Neural cell (in vitro differentiated cells): Measurements from ENCODE around the gene CHST11. TPM values are rescaled to one million over a fixed set of nuclear protein-coding genes. Genes with fewer than 3 reads are reported as not detected.

Experiments used
- H2AFZ ChIP-seq: fragments of 200-600, 300-800 bp; sonication (generic), shearing (Covaris generic); 2 replicates; pipeline ENCODE4 v1.6.0; 2014; ENCODE audit warnings: low read depth, mild to moderate bottlenecking, antibody characterized with exemption, low read length, moderate library complexity
- H3F3A ChIP-seq: fragments of 200-600 bp; shearing (Covaris generic); 2 replicates; pipeline ENCODE4 v1.6.1; 2016; ENCODE audit warnings: mild to moderate bottlenecking, moderate library complexity, mixed read lengths, antibody characterized with exemption, low read length; ENCODE audit not compliant: insufficient read depth, poor library complexity, severe bottlenecking
- H3K27ac ChIP-seq: fragments of 200-600, 300-800 bp; sonication (generic), shearing (Covaris generic); 2 replicates; pipeline ENCODE4 v1.5.1; 2014; ENCODE audit warnings: mild to moderate bottlenecking, low read length, moderate library complexity
- H3K27me3 ChIP-seq: fragments of 300-800, 200-600 bp; sonication (generic), shearing (Covaris generic); 2 replicates; pipeline ENCODE4 v1.6.0; 2014; ENCODE audit warnings: mild to moderate bottlenecking, low read depth, low read length, moderate library complexity; ENCODE audit not compliant: insufficient read depth
- H3K36me3 ChIP-seq: fragments of 300-800, 200-600 bp; sonication (generic), shearing (Covaris generic); 2 replicates; pipeline ENCODE4 v1.5.1; 2014; ENCODE audit warnings: mild to moderate bottlenecking, antibody characterized with exemption, low read length, moderate library complexity; ENCODE audit not compliant: insufficient read depth
- H3K4me2 ChIP-seq: fragments of 300-800, 200-600 bp; sonication (generic), shearing (Covaris generic); 2 replicates; pipeline ENCODE4 v1.6.0; 2014; ENCODE audit warnings: mild to moderate bottlenecking, low read length
- H3K4me3 ChIP-seq: fragments of 300-800, 200-600 bp; sonication (generic), shearing (Covaris generic); 2 replicates; pipeline ENCODE4 v1.5.1; 2014; ENCODE audit warnings: mild to moderate bottlenecking, low read length, moderate library complexity
- H3K79me2 ChIP-seq: fragments of 200-600 bp; shearing (Covaris generic); replicated peaks from 2 replicates; pipeline ENCODE4 v1.6.0; 2014; ENCODE audit warnings: mild to moderate bottlenecking, low read length, moderate library complexity; ENCODE audit not compliant: insufficient read depth
- H3K9ac ChIP-seq: fragments of 300-800, 200-600 bp; sonication (generic), shearing (Covaris generic); 2 replicates; pipeline ENCODE4 v1.6.1; 2016; ENCODE audit warnings: mild to moderate bottlenecking, low read length, mixed read lengths
- H3K9me2 ChIP-seq: fragments of 200-600 bp; shearing (Covaris generic); 2 replicates; pipeline ENCODE4 v1.6.1; 2016; ENCODE audit warnings: mild to moderate bottlenecking, low read length, mixed read lengths; ENCODE audit not compliant: insufficient read depth
- H3K9me3 ChIP-seq: fragments of 200-600, 300-800 bp; sonication (generic), shearing (Covaris generic); 2 replicates; pipeline ENCODE4 v1.6.1; 2016; ENCODE audit warnings: mild to moderate bottlenecking, mixed run types, low read length, moderate library complexity, mixed read lengths
- H4K20me1 ChIP-seq: fragments of 200-600 bp; shearing (Covaris generic); 2 replicates; pipeline ENCODE4 v1.6.1; 2016; ENCODE audit warnings: mild to moderate bottlenecking, mixed run types; ENCODE audit not compliant: insufficient read depth
- CTCF ChIP-seq: fragments of 450-650 bp; IDR thresholded peaks from 2 replicates; pipeline ENCODE4 v1.5.1; 2014; ENCODE audit warnings: antibody characterized with exemption, mild to moderate bottlenecking, moderate library complexity; ENCODE audit not compliant: poor library complexity, severe bottlenecking
- EP300 ChIP-seq: fragments of 450-650 bp; conservative IDR thresholded peaks from 2 replicates; pipeline ENCODE4 v1.6.1; 2014; ENCODE audit warnings: antibody characterized with exemption, mild to moderate bottlenecking, moderate library complexity; ENCODE audit not compliant: poor library complexity, severe bottlenecking
- EZH2 ChIP-seq: fragments of 200-600, 300-800 bp; shearing (Covaris generic), sonication (generic); IDR thresholded peaks from 2 replicates; pipeline ENCODE4 v1.6.1; 2014; ENCODE audit warnings: antibody characterized with exemption, low read length, borderline replicate concordance, mild to moderate bottlenecking; ENCODE audit not compliant: insufficient read depth, poor library complexity, severe bottlenecking
- MXI1 ChIP-seq: fragments of 450-650 bp; conservative IDR thresholded peaks from 2 replicates; pipeline ENCODE4 v1.6.1; 2014; ENCODE audit warnings: antibody characterized with exemption, mild to moderate bottlenecking; ENCODE audit not compliant: poor library complexity, severe bottlenecking
- POLR2AphosphoS5 ChIP-seq: IDR thresholded peaks from 2 replicates; pipeline ENCODE4 v1.6.1; 2012
- RAD21 ChIP-seq: fragments of 450-650 bp; conservative IDR thresholded peaks from 2 replicates; pipeline ENCODE4 v1.6.1; 2014; ENCODE audit warnings: antibody characterized with exemption, mild to moderate bottlenecking, moderate library complexity
- SMC3 ChIP-seq: fragments of 450-650 bp; conservative IDR thresholded peaks from 2 replicates; pipeline ENCODE4 v1.6.1; 2014; ENCODE audit warnings: antibody characterized with exemption, mild to moderate bottlenecking, moderate library complexity; ENCODE audit not compliant: poor library complexity
- TAF1 ChIP-seq: IDR thresholded peaks from 2 replicates; pipeline ENCODE4 v1.6.1; 2012; ENCODE audit warnings: low read depth
- polyA plus RNA-seq: library from polyadenylated mRNA; depleted of rRNA; stranded (reverse); fragments of >200 nt; gene quantifications from 2 replicates; pipeline ENCODE4 v1.2.3, GENCODE V29; 2014
- TF ChIP-seq, protein P1 (sequence below): IDR thresholded peaks from 2 replicates; pipeline ENCODE4 v1.6.1; 2012; ENCODE audit warnings: borderline replicate concordance

Gene CHST11
- polyA plus RNA-seq, 1 donor from 2014 or later = 15.0 TPM

GRCh38 chr12:104620837-104621531, 164.2 kb downstream of the CHST11 start:
- Histone ChIP-seq H3K4me2 (no peak overlapping the region), H3K9me2 (no peaks in the 10 kb centered on the region), H3K27ac (no peak overlapping the region), H2AFZ (no peak overlapping the region), H4K20me1 (no peaks in the 10 kb centered on the region), H3K9ac (no peak overlapping the region), H3K79me2 (no peaks in the 10 kb centered on the region), H3K27me3 (no peaks in the 10 kb centered on the region), H3K36me3 (no peaks in the 10 kb centered on the region), H3F3A (no peaks in the 10 kb centered on the region), H3K9me3 (no peaks in the 10 kb centered on the region), H3K4me3 (no peak overlapping the region)
- TF ChIP-seq RAD21 (no peak), TAF1 (no peak), SMC3 (no peak), CTCF (no peak), EP300 (no peak), EZH2 (no peak), MXI1 (no peak), POLR2AphosphoS5 (no peak)
- TF ChIP-seq, protein P1, sequence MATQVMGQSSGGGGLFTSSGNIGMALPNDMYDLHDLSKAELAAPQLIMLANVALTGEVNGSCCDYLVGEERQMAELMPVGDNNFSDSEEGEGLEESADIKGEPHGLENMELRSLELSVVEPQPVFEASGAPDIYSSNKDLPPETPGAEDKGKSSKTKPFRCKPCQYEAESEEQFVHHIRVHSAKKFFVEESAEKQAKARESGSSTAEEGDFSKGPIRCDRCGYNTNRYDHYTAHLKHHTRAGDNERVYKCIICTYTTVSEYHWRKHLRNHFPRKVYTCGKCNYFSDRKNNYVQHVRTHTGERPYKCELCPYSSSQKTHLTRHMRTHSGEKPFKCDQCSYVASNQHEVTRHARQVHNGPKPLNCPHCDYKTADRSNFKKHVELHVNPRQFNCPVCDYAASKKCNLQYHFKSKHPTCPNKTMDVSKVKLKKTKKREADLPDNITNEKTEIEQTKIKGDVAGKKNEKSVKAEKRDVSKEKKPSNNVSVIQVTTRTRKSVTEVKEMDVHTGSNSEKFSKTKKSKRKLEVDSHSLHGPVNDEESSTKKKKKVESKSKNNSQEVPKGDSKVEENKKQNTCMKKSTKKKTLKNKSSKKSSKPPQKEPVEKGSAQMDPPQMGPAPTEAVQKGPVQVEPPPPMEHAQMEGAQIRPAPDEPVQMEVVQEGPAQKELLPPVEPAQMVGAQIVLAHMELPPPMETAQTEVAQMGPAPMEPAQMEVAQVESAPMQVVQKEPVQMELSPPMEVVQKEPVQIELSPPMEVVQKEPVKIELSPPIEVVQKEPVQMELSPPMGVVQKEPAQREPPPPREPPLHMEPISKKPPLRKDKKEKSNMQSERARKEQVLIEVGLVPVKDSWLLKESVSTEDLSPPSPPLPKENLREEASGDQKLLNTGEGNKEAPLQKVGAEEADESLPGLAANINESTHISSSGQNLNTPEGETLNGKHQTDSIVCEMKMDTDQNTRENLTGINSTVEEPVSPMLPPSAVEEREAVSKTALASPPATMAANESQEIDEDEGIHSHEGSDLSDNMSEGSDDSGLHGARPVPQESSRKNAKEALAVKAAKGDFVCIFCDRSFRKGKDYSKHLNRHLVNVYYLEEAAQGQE = no peak

DNA sequence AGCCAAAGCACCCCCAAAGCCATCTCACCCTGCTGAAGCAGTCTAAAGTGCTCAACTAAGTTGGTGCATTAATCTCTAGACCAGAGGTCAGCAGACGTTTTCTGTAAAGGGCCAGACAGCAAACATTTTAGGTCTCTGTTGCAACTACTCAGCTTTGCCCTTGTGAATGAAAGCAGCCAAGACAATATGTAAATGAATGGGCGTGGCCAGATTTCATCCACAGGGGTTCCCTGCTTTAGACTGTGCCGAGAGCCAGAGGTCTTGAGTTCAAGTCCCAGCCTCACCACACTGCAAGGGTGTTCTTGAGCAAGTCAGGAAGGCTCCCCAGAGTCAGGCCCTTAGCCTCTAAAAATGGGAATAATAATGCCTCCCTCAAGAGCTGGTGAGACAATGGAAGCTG, 166.2 kb downstream of the CHST11 start:
- Histone ChIP-seq H3K9me2 (no peaks in the 10 kb centered on the region), H3K27ac (no peak overlapping the region), H3K9ac (no peak overlapping the region), H3K36me3 (no peaks in the 10 kb centered on the region), H3K4me2 (no peak overlapping the region), H3K79me2 (no peaks in the 10 kb centered on the region), H2AFZ (no peak overlapping the region), H3K4me3 (no peak overlapping the region), H3K27me3 (no peaks in the 10 kb centered on the region), H3K9me3 (no peaks in the 10 kb centered on the region), H3F3A (no peaks in the 10 kb centered on the region), H4K20me1 (no peaks in the 10 kb centered on the region)
- TF ChIP-seq EP300 (no peak), EZH2 (no peak), MXI1 (no peak), CTCF (no peak), RAD21 (no peak), TAF1 (no peak), POLR2AphosphoS5 (no peak), SMC3 (no peak)
- TF ChIP-seq, protein P1 = no peak
